ENCODE data around the gene DLL1. TPM values are rescaled to one million over a fixed set of nuclear protein-coding genes. Genes with fewer than 3 reads are reported as not detected.
A peak's percentile ranks its signal among the peaks of the same experiment; 100 is the strongest.

Gene DLL1
- polyA plus RNA-seq, 3 donors, result 0.17 TPM; not detected in 2

DNA sequence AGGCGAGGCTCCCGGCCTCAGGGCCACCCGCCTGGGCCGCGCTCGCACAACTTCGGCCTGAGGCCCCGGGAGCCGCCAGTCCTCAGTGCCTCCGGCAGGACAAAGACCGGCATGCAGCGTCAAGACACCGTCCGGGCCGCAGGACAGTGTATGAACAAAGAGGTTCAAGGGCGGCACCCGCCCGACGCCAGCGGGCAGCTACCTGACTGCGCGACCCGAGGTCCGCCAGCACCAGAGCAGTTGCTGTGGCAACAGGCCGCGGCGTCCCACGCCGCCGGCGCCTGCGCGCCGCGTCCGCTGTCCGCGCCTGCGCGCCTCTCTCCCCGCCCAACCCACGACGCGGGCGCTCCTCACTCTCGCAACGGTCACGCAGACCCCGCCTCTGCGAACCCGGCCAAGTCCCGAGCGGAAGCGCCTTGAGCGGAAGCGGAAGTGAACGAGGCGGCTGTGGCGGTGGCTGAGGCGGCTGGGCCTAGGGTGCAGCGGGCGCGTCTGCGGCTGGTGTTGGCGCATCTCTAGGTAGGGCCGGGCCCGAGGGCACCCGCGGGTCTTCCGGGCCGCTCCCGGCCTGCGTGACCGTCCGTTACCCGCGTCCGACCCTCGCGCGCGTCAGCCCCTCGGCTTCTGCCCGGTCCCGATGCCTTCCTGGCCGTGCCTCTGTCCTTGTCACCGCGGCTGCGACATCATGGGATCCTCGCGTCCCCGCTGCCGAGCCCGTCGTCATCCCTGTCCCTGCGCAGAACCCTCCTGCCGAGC lies 15.6 kb upstream of the DLL1 start, which contains the start of gene FAM120B:
Gene FAM120B (plus strand): TSS at position 435 of the 756 bp plus-strand sequence. CDS start 10,633 bp downstream, outside the sequence.
- Mint-ChIP-seq H3K36me3 (peaks cover 14 to 23% of the 10 kb centered on the region in 2 donors), H3K27me3 (ENCODE audit: low read depth in 3 of 3) (peaks cover 12 to 19% (median 18%) of the 10 kb centered on the region in 3 donors), H3K4me1 (peaks cover 45% of the 10 kb centered on the region), H3K9me3 (peaks cover 2 to 9% (median 7%) of the 10 kb centered on the region in 7 donors), H3K27ac (peak within 1 kb of the TSS; percentile 96 to 99 (median 99)), H3K4me3 (peak within 1 kb of the TSS; percentile 89 to 99)
- peak within 1 kb of the TSS; percentile 96 for H3K9ac ChIP-seq (ENCODE audit: insufficient read depth, low read length, poor library complexity, severe bottlenecking)
- H3K4me2 ChIP-seq (replicated peaks; ENCODE audit: extremely low read depth, low read length, poor library complexity, severe bottlenecking), result peak within 1 kb of the TSS; percentile 95
- H3K27me3 ChIP-seq (ENCODE audit: control insufficient read depth in 2 of 2, insufficient read depth in 2 of 2, low read length in 2 of 2), result peaks cover 4 to 5% of the 10 kb centered on the region in 2 donors
- H3K36me3 ChIP-seq (replicated peaks in 1 of 2; ENCODE audit: control insufficient read depth in 1 of 2, insufficient read depth in 2 of 2, low read length in 2 of 2), result peaks cover 0 to 8% of the 10 kb centered on the region in 2 donors
- H3K4me3 ChIP-seq (replicated peaks in 1 of 3; ENCODE audit: low read depth in 2 of 3, low read length in 3 of 3), result peak within 1 kb of the TSS; percentile 79 to 89 (median 83)
- peak within 1 kb of the TSS; percentile 90 to 99 for H3K27ac ChIP-seq (ENCODE audit: low read depth in 1 of 2, low read length in 2 of 2)
- H3K79me2 ChIP-seq (ENCODE audit: insufficient read depth, low read length), result peaks cover 49% of the 10 kb centered on the region
- WGBS (ENCODE audit: insufficient coverage), result under 1% methylated on average over 97 of the region's 97 CpGs
- H2AFZ ChIP-seq (ENCODE audit: insufficient read depth, low read depth, low read length, poor library complexity, severe bottlenecking), result peak within 1 kb of the TSS; percentile 95
- peak; percentile 96 to 98 (median 97) for DNase-seq
- peaks cover 20% of the 10 kb centered on the region for H4K20me1 ChIP-seq (ENCODE audit: insufficient read depth, low read length)
- TF ChIP-seq, protein P1, sequence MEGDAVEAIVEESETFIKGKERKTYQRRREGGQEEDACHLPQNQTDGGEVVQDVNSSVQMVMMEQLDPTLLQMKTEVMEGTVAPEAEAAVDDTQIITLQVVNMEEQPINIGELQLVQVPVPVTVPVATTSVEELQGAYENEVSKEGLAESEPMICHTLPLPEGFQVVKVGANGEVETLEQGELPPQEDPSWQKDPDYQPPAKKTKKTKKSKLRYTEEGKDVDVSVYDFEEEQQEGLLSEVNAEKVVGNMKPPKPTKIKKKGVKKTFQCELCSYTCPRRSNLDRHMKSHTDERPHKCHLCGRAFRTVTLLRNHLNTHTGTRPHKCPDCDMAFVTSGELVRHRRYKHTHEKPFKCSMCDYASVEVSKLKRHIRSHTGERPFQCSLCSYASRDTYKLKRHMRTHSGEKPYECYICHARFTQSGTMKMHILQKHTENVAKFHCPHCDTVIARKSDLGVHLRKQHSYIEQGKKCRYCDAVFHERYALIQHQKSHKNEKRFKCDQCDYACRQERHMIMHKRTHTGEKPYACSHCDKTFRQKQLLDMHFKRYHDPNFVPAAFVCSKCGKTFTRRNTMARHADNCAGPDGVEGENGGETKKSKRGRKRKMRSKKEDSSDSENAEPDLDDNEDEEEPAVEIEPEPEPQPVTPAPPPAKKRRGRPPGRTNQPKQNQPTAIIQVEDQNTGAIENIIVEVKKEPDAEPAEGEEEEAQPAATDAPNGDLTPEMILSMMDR (IDR thresholded peaks at IDR 0.05), result no peak
- peaks cover 24 to 28% of the 10 kb centered on the region in 2 donors for H3K4me1 ChIP-seq (ENCODE audit: control insufficient read depth in 1 of 2, insufficient read depth in 2 of 2, low read length in 2 of 2)
- intact Hi-C loops (cut with micrococcal nuclease), result loop anchor here (5.0 kb wide), 3 partner anchors 246 to 604 kb away; partner anchors contain the start of genes PSMB1 (in 2 of the 2), TBP (in 2 of the 2), C6orf120 (in 1 of the 2) and WDR27 (in 1 of the 2)
- H3K9me3 ChIP-seq (replicated peaks in 1 of 2; ENCODE audit: control insufficient read depth in 1 of 2, insufficient read depth in 1 of 2, low read length in 2 of 2), result no peaks in the 10 kb centered on the region

- Histone ChIP-seq H3K4me2 (replicated peaks; ENCODE audit: extremely low read depth, low read length, poor library complexity, severe bottlenecking) (peak overlapping the region; percentile 95), H4K20me1 (ENCODE audit: insufficient read depth, low read length) (peaks cover 14% of the 10 kb centered on the region), H3K9ac (ENCODE audit: insufficient read depth, low read length, poor library complexity, severe bottlenecking) (peak overlapping the region; percentile 96), H3K4me1 (ENCODE audit: control insufficient read depth in 1 of 2, insufficient read depth in 2 of 2, low read length in 2 of 2) (peaks cover 24 to 28% of the 10 kb centered on the region in 2 donors), H3K9me3 (replicated peaks in 1 of 2; ENCODE audit: control insufficient read depth in 1 of 2, insufficient read depth in 1 of 2, low read length in 2 of 2) (peaks cover 0 to 4% of the 10 kb centered on the region in 2 donors), H3K27me3 (ENCODE audit: control insufficient read depth in 2 of 2, insufficient read depth in 2 of 2, low read length in 2 of 2) (peaks cover 4 to 9% of the 10 kb centered on the region in 2 donors), H3K4me3 (replicated peaks in 1 of 3; ENCODE audit: low read depth in 2 of 3, low read length in 3 of 3) (peak overlapping the region; percentile 54 to 83 (median 74)), H3K27ac (ENCODE audit: low read depth in 1 of 2, low read length in 2 of 2) (no peak overlapping the region), H2AFZ (ENCODE audit: insufficient read depth, low read depth, low read length, poor library complexity, severe bottlenecking) (peak overlapping the region; percentile 95), H3K36me3 (replicated peaks in 1 of 2; ENCODE audit: control insufficient read depth in 1 of 2, insufficient read depth in 2 of 2, low read length in 2 of 2) (peaks cover 0 to 2% of the 10 kb centered on the region in 2 donors), H3K79me2 (ENCODE audit: insufficient read depth, low read length) (peaks cover 43% of the 10 kb centered on the region)
- intact Hi-C loops (cut with micrococcal nuclease), result loop anchor here (5.0 kb wide), 3 partner anchors 246 to 604 kb away; partner anchors contain the start of genes PSMB1 (in 2 of the 2), TBP (in 2 of the 2), C6orf120 (in 1 of the 2) and WDR27 (in 1 of the 2)
- DNase-seq, result no peak
- H3K27me3 Mint-ChIP-seq (ENCODE audit: low read depth in 3 of 3), result peaks cover 12 to 23% (median 21%) of the 10 kb centered on the region in 3 donors
- H3K4me1 Mint-ChIP-seq, result peaks cover 39% of the 10 kb centered on the region
- 12% methylated on average over 28 of the region's 29 CpGs for WGBS (ENCODE audit: insufficient coverage)
- peaks cover 8 to 19% of the 10 kb centered on the region in 2 donors for H3K36me3 Mint-ChIP-seq
- peaks cover 7 to 14% (median 12%) of the 10 kb centered on the region in 7 donors for H3K9me3 Mint-ChIP-seq
- peak overlapping the region; percentile 83 to 89 for H3K4me3 Mint-ChIP-seq
- peak overlapping the region in 1 of 7 donors; percentile 36 for H3K27ac Mint-ChIP-seq
- TF ChIP-seq, protein P1 (IDR thresholded peaks at IDR 0.05), result no peak
Measured at GRCh38 chr6:170305805-170306323, 15.0 kb upstream of the DLL1 start.
